ENCODE measurements around the gene TM7SF2. TPM values are rescaled to one million over a fixed set of nuclear protein-coding genes. Genes with fewer than 3 reads are reported as not detected.

The TM7SF2 gene
- total RNA-seq, 1 donor from 2014 or later, result 36.1 TPM

DNA sequence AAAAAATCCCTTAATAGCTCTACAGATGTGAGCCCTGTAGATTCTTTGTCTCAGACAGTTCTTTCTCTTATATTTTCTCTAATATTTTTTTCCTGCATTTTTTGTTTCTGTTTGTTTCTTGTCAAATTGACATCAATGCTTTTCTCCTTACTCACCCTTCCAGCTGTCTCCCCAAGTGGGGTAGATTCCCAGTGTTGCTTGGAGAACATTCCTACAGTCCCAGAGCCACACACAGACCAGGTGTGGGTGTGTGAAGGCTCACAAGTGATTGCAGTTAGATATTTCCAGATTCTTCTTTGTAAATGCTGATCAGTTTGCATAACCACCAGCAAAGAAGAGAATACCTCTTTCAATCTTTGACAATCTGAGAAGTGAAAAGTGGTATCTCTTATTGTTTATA, 8.2 kb upstream of the TM7SF2 start:
- Mint-ChIP-seq H3K27ac (no peak overlapping the region), H3K36me3 (peaks cover 2% of the 10 kb centered on the region)
- H3F3A ChIP-seq (ENCODE audit: low read depth), result peaks cover 8% of the 10 kb centered on the region

GRCh38 chr11:65104628-65105027, 7.0 kb upstream of the TM7SF2 start:
- no peak for DNase-seq (ENCODE audit: low spot score)
- Histone ChIP-seq H3K4me2 (no peak overlapping the region), H3K9ac (no peak overlapping the region), H3F3A (ENCODE audit: low read depth) (peaks cover 8% of the 10 kb centered on the region), H2AFZ (replicated peaks) (no peak overlapping the region), H3K4me3 (no peak overlapping the region), H3K27me3 (no peaks in the 10 kb centered on the region), H3K27ac (no peak overlapping the region), H3K9me3 (ENCODE audit: low read depth) (no peaks in the 10 kb centered on the region), H4K20me1 (ENCODE audit: low read depth) (no peaks in the 10 kb centered on the region), H3K4me1 (no peaks in the 10 kb centered on the region), H3K36me3 (no peaks in the 10 kb centered on the region), H3K79me2 (ENCODE audit: low read depth) (peaks cover 16% of the 10 kb centered on the region)
- TF ChIP-seq, protein P1, sequence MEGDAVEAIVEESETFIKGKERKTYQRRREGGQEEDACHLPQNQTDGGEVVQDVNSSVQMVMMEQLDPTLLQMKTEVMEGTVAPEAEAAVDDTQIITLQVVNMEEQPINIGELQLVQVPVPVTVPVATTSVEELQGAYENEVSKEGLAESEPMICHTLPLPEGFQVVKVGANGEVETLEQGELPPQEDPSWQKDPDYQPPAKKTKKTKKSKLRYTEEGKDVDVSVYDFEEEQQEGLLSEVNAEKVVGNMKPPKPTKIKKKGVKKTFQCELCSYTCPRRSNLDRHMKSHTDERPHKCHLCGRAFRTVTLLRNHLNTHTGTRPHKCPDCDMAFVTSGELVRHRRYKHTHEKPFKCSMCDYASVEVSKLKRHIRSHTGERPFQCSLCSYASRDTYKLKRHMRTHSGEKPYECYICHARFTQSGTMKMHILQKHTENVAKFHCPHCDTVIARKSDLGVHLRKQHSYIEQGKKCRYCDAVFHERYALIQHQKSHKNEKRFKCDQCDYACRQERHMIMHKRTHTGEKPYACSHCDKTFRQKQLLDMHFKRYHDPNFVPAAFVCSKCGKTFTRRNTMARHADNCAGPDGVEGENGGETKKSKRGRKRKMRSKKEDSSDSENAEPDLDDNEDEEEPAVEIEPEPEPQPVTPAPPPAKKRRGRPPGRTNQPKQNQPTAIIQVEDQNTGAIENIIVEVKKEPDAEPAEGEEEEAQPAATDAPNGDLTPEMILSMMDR (IDR thresholded peaks at IDR 0.05), result no peak
- TF ChIP-seq EZH2 (IDR thresholded peaks at IDR 0.05) (no peak), EZH2phosphoT487 (IDR thresholded peaks at IDR 0.05) (no peak)
- Mint-ChIP-seq H3K27ac (no peak overlapping the region), H3K4me3 (no peak overlapping the region), H3K4me1 (peaks cover 3% of the 10 kb centered on the region), H3K36me3 (peaks cover 2% of the 10 kb centered on the region), H3K9me3 (no peaks in the 10 kb centered on the region), H3K27me3 (ENCODE audit: insufficient read depth, low read depth) (peaks cover 2% of the 10 kb centered on the region)

More for the DNA sequence above, 8.2 kb upstream of the TM7SF2 start:
- Histone ChIP-seq H3K9me3 (ENCODE audit: low read depth) (no peaks in the 10 kb centered on the region), H3K4me2 (no peak overlapping the region), H3K4me3 (no peak overlapping the region), H4K20me1 (ENCODE audit: low read depth) (no peaks in the 10 kb centered on the region), H3K4me1 (no peaks in the 10 kb centered on the region), H3K9ac (peak overlapping the region; percentile 60), H3K27ac (no peak overlapping the region), H3K27me3 (no peaks in the 10 kb centered on the region), H3K79me2 (ENCODE audit: low read depth) (peaks cover 16% of the 10 kb centered on the region), H3K36me3 (no peaks in the 10 kb centered on the region), H2AFZ (replicated peaks) (no peak overlapping the region)
- TF ChIP-seq, protein P1 (IDR thresholded peaks at IDR 0.05), result no peak
- TF ChIP-seq EZH2phosphoT487 (IDR thresholded peaks at IDR 0.05), result no peak
- TF ChIP-seq EZH2 (IDR thresholded peaks at IDR 0.05), result no peak
- no peak overlapping the region for H3K4me3 Mint-ChIP-seq
- H3K9me3 Mint-ChIP-seq, result no peaks in the 10 kb centered on the region
- H3K27me3 Mint-ChIP-seq (ENCODE audit: insufficient read depth, low read depth), result peaks cover 2% of the 10 kb centered on the region
- no peak for DNase-seq (ENCODE audit: low spot score)
- peaks cover 3% of the 10 kb centered on the region for H3K4me1 Mint-ChIP-seq

- no peak overlapping the region for H2AFZ ChIP-seq (replicated peaks)
These were observed 4.6 kb upstream of the TM7SF2 start for GRCh38 chr11:65107078-65107477.

More at GRCh38 chr11:65107078-65107477, 4.6 kb upstream of the TM7SF2 start:
- Histone ChIP-seq H3K79me2 (ENCODE audit: low read depth) (peaks cover 19% of the 10 kb centered on the region), H3K4me1 (peaks cover 4% of the 10 kb centered on the region), H3F3A (ENCODE audit: low read depth) (peaks cover 22% of the 10 kb centered on the region), H3K27me3 (no peaks in the 10 kb centered on the region), H4K20me1 (ENCODE audit: low read depth) (peaks cover 10% of the 10 kb centered on the region), H3K27ac (no peak overlapping the region), H3K36me3 (no peaks in the 10 kb centered on the region), H3K9me3 (ENCODE audit: low read depth) (no peaks in the 10 kb centered on the region), H3K4me2 (no peak overlapping the region), H3K4me3 (no peak overlapping the region), H3K9ac (no peak overlapping the region)
- Mint-ChIP-seq H3K9me3 (no peaks in the 10 kb centered on the region), H3K36me3 (peaks cover 2% of the 10 kb centered on the region), H3K4me3 (no peak overlapping the region), H3K27me3 (ENCODE audit: insufficient read depth, low read depth) (peaks cover 11% of the 10 kb centered on the region), H3K4me1 (peaks cover 16% of the 10 kb centered on the region), H3K27ac (no peak overlapping the region)
- TF ChIP-seq, protein P1 (IDR thresholded peaks at IDR 0.05), result no peak
- no peak for TF ChIP-seq EZH2phosphoT487 (IDR thresholded peaks at IDR 0.05)
- TF ChIP-seq EZH2 (IDR thresholded peaks at IDR 0.05), result no peak
- no peak for DNase-seq (ENCODE audit: low spot score)
